ENCODE data around the gene PBXIP1. TPM values are rescaled to one million over a fixed set of nuclear protein-coding genes. Genes with fewer than 3 reads are reported as not detected.

The PBXIP1 gene
- total and polyA plus RNA-seq, 2 of the 13 experiments (the other 11 are each of a cell fraction or from before 2014, with no cell fraction given) = 16.3 to 31.9 TPM

DNA sequence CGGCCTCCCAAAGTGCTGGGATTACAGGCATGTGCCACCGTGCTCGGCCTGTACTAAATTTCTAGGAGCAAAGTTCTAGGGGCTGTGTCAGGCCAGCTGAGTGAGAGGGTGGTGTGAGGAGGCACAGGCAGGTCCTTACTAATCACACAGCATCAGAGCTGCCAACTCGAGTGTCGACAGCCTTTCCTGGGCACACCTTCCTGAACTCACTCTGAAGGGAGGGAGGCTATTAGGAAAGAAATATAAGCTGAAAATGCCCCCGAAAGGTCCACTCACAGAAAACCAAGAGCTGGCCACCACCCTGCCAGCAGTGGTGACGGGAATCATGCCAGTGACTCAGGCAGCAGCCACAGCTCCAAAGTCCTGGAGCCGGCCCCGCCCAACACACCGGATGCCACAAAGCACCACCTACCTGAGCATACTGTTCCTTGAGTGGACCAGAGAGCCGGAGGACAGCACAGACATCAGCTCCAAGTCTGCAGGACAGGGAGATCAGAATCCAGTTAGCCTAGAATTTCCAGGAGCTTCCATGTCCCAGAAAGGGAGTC is 23.9 kb downstream of the PBXIP1 start (continued):
- peak; percentile 44; the same call in 1 of the 2 replicates for TF ChIP-seq PPARG (CRISPR knock-in tag; conservative IDR thresholded peaks at IDR 0.05)
- TF ChIP-seq KMT2A (CRISPR knock-in tag; IDR thresholded peaks at IDR 0.05) = no peak
- TF ChIP-seq ZNF883 (CRISPR knock-in tag; IDR thresholded peaks at IDR 0.05; ENCODE audit: not compliant biosample characterization) = peak; percentile 60
- TF ChIP-seq, protein P1, sequence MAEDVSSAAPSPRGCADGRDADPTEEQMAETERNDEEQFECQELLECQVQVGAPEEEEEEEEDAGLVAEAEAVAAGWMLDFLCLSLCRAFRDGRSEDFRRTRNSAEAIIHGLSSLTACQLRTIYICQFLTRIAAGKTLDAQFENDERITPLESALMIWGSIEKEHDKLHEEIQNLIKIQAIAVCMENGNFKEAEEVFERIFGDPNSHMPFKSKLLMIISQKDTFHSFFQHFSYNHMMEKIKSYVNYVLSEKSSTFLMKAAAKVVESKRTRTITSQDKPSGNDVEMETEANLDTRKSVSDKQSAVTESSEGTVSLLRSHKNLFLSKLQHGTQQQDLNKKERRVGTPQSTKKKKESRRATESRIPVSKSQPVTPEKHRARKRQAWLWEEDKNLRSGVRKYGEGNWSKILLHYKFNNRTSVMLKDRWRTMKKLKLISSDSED (CRISPR knock-in tag; IDR thresholded peaks at IDR 0.05) = no peak
- TF ChIP-seq KAT8 (CRISPR knock-in tag; IDR thresholded peaks at IDR 0.05) = peak; percentile 58
- no peak for TF ChIP-seq ZNF773 (CRISPR knock-in tag; IDR thresholded peaks at IDR 0.05; ENCODE audit: borderline replicate concordance)
- TF ChIP-seq ZNF766 (CRISPR knock-in tag; IDR thresholded peaks at IDR 0.05; ENCODE audit: borderline replicate concordance) = no peak
- peak; percentile 78 for TF ChIP-seq ZNF768 (CRISPR knock-in tag; IDR thresholded peaks at IDR 0.05)
- TF ChIP-seq, protein P2, sequence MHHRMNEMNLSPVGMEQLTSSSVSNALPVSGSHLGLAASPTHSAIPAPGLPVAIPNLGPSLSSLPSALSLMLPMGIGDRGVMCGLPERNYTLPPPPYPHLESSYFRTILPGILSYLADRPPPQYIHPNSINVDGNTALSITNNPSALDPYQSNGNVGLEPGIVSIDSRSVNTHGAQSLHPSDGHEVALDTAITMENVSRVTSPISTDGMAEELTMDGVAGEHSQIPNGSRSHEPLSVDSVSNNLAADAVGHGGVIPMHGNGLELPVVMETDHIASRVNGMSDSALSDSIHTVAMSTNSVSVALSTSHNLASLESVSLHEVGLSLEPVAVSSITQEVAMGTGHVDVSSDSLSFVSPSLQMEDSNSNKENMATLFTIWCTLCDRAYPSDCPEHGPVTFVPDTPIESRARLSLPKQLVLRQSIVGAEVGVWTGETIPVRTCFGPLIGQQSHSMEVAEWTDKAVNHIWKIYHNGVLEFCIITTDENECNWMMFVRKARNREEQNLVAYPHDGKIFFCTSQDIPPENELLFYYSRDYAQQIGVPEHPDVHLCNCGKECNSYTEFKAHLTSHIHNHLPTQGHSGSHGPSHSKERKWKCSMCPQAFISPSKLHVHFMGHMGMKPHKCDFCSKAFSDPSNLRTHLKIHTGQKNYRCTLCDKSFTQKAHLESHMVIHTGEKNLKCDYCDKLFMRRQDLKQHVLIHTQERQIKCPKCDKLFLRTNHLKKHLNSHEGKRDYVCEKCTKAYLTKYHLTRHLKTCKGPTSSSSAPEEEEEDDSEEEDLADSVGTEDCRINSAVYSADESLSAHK (CRISPR knock-in tag; IDR thresholded peaks at IDR 0.05; ENCODE audit: borderline replicate concordance) = no peak
- no peak for TF ChIP-seq ZFP37 (CRISPR knock-in tag; IDR thresholded peaks at IDR 0.05; ENCODE audit: borderline replicate concordance)
- TF ChIP-seq REXO4 (CRISPR knock-in tag; IDR thresholded peaks at IDR 0.05; ENCODE audit: borderline replicate concordance) = no peak
- no peak for TF ChIP-seq NRL (CRISPR knock-in tag; IDR thresholded peaks at IDR 0.05; ENCODE audit: borderline replicate concordance)
- peak; percentile 18 for TF ChIP-seq SKI (IDR thresholded peaks at IDR 0.05; ENCODE audit: partially characterized antibody)
- TF ChIP-seq, protein P3, sequence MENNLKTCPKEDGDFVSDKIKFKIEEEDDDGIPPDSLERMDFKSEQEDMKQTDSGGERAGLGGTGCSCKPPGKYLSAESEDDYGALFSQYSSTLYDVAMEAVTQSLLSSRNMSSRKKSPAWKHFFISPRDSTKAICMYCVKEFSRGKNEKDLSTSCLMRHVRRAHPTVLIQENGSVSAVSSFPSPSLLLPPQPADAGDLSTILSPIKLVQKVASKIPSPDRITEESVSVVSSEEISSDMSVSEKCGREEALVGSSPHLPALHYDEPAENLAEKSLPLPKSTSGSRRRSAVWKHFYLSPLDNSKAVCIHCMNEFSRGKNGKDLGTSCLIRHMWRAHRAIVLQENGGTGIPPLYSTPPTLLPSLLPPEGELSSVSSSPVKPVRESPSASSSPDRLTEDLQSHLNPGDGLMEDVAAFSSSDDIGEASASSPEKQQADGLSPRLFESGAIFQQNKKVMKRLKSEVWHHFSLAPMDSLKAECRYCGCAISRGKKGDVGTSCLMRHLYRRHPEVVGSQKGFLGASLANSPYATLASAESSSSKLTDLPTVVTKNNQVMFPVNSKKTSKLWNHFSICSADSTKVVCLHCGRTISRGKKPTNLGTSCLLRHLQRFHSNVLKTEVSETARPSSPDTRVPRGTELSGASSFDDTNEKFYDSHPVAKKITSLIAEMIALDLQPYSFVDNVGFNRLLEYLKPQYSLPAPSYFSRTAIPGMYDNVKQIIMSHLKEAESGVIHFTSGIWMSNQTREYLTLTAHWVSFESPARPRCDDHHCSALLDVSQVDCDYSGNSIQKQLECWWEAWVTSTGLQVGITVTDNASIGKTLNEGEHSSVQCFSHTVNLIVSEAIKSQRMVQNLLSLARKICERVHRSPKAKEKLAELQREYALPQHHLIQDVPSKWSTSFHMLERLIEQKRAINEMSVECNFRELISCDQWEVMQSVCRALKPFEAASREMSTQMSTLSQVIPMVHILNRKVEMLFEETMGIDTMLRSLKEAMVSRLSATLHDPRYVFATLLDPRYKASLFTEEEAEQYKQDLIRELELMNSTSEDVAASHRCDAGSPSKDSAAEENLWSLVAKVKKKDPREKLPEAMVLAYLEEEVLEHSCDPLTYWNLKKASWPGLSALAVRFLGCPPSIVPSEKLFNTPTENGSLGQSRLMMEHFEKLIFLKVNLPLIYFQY (CRISPR knock-in tag; IDR thresholded peaks at IDR 0.05; ENCODE audit: borderline replicate concordance) = no peak
- no peak; the same call in 1 of the 2 replicates for TF ChIP-seq RXRA (CRISPR knock-in tag; IDR thresholded peaks at IDR 0.05)
- no peak for TF ChIP-seq HNRNPLL (IDR thresholded peaks at IDR 0.05; ENCODE audit: low read depth, low read length, poor library complexity, severe bottlenecking)
- TF ChIP-seq ZNF614 (CRISPR knock-in tag; IDR thresholded peaks at IDR 0.05; ENCODE audit: borderline replicate concordance) = peak; percentile 86
- no peak for TF ChIP-seq FOXO1 (CRISPR knock-in tag; IDR thresholded peaks at IDR 0.05)
- TF ChIP-seq NR2F6 (IDR thresholded peaks at IDR 0.05) = no peak
- peak; percentile 33; the same call in 1 of the 2 replicates for TF ChIP-seq NR2F6 (CRISPR knock-in tag; IDR thresholded peaks at IDR 0.05)
- TF ChIP-seq KLF11 (CRISPR knock-in tag; IDR thresholded peaks at IDR 0.05) = no peak
- no peak for TF ChIP-seq HCFC1 (IDR thresholded peaks at IDR 0.05; ENCODE audit: low read depth, low read length)
- TF ChIP-seq, protein P4, sequence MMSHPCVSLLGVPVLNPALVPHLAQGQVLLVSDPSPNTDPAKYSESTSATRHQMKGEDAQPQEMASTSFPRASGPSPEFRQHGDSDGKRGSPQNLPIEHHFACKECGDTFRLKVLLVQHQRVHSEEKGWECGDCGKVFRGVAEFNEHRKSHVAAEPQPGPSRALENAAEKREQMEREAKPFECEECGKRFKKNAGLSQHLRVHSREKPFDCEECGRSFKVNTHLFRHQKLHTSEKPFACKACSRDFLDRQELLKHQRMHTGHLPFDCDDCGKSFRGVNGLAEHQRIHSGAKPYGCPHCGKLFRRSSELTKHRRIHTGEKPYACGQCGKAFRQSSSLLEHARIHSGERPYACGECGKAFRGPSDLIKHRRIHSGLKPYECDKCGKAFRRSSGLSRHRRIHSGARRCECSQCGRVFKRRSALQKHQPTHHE (CRISPR knock-in tag; IDR thresholded peaks at IDR 0.05; ENCODE audit: borderline replicate concordance) = no peak
